Adrenal gland (tissue), 12 donors: ENCODE data around the gene CPT1B. TPM values are rescaled to one million over a fixed set of nuclear protein-coding genes. Genes with fewer than 3 reads are reported as not detected.

Experiments
- DNase-seq, 7 donors: peaks; one replicate each; pipeline ENCODE4 v3.0.0-alpha.2; 2019 to 2020
- H3K27ac ChIP-seq, 5 donors: fragments of 200-600 bp; sonication (generic) in 4 of 5; 1 replicate in 3 of 5; 2 replicates in 2 of 5; pipeline versions ENCODE4 v1.5.1 to v1.8.0; 2016 to 2020; ENCODE audit warnings: mild to moderate bottlenecking in 1 of 5
- H3K27me3 ChIP-seq: fragments of 200-600 bp; 2 replicates; pipeline ENCODE4 v1.8.0; 2021
- H3K36me3 ChIP-seq, 2 donors: fragments of 200-600 bp; replicated peaks in 1 of 2; 1 replicate in 1 of 2; 2 replicates in 1 of 2; pipeline versions ENCODE4 v1.5.1 to v1.8.0; 2018 to 2022
- H3K4me1 ChIP-seq, 2 donors: fragments of 200-600 bp; replicated peaks in 1 of 2; 1 replicate in 1 of 2; 2 replicates in 1 of 2; pipeline versions ENCODE4 v1.5.1 to v1.8.0; 2018 to 2021
- H3K4me3 ChIP-seq, 4 donors: fragments of 200-600 bp; sonication (generic) in 3 of 4; one replicate each; pipeline ENCODE4 v1.5.1; 2016 to 2018
- H3K9me3 ChIP-seq, 3 donors: fragments of 200-600 bp; sonication (generic) in 1 of 3; replicated peaks in 1 of 3; 1 replicate in 2 of 3; 2 replicates in 1 of 3; pipeline versions ENCODE4 v1.5.1 to v1.8.0; 2016 to 2021
- POLR2A ChIP-seq, 2 donors: fragments of 450-650 bp; IDR thresholded peaks; one replicate each; pipeline ENCODE4 v1.6.1; 2017; ENCODE audit warnings: antibody characterized with exemption in 2 of 2, mild to moderate bottlenecking in 2 of 2, moderate library complexity in 1 of 2
- WGBS, 4 donors: extraction: QIAGEN DNeasy Blood & Tissue Kit in 2 of 4; methylation state at CpG; one replicate each; pipeline versions ENCODE4 v1.1.5 to v1.1.7; 2013 to 2017; 5-methylcytosine and 5-hydroxymethylcytosine counted together
- intact Hi-C, 2 donors: fragments of 100-400 bp; cut with DNase I; formaldehyde crosslinking; loops; one replicate each; pipeline versions ENCODE4 v1.14.1 to v1.15.0; 2022 to 2023
- polyA plus RNA-seq, 3 donors: library from polyadenylated mRNA; stranded (reverse); fragments of 200-250 nt in 2 of 3; fragments of 350-450 nt in 1 of 3; fragmentation: Illumina TruSeq in 1 of 3; extraction: RNeasy Lipid Tissue Mini Kit (QIAGEN cat#74804) in 1 of 3; gene quantifications; one replicate each; pipeline ENCODE4 v1.2.3, GENCODE V29; 2013 to 2014
- total RNA-seq, 9 donors: library from RNA; depleted of rRNA in 4 of 9; stranded (reverse); fragments of >200 nt in 4 of 9; fragments of 120-200 nt in 1 of 9; fragmentation: NEBNext Ultra II Directional in 1 of 9; extraction: Animal tissue kit (Norgen Biotek cat#: 25700) in 1 of 9; gene quantifications; one replicate each; pipeline versions ENCODE4 v1.1.0 to v1.2.4, GENCODE V29; 2013 to 2023
- TF ChIP-seq, protein P1 (sequence below), 6 experiments: fragments of 450-650 bp in 4 of 6; fragments of 200-600 bp in 2 of 6; sonication (generic) in 1 of 6; IDR thresholded peaks; 1 replicate in 5 of 6; 2 replicates in 1 of 6; pipeline versions ENCODE4 v1.5.1 to v1.8.0; 2016 to 2021; ENCODE audit warnings: antibody characterized with exemption in 6 of 6, mild to moderate bottlenecking in 2 of 6, moderate library complexity in 1 of 6
- donor health status: healthy with polysubstance abuse.
- donor health status: Bipolar disorder and iron deficiency.
- donor health status: DM: yes; HTN: yes; CAD: no.
- donor health status: DM: no; HTN: no; CAD: no.
- donor health status: DM: no; HTN: no; CAD: no.
- donor health status: DM: yes; HTN: yes; CAD: no.

CPT1B gene
- total and polyA plus RNA-seq, 12 donors, result 6.2 to 76.1 (median 16.5) TPM

DNA sequence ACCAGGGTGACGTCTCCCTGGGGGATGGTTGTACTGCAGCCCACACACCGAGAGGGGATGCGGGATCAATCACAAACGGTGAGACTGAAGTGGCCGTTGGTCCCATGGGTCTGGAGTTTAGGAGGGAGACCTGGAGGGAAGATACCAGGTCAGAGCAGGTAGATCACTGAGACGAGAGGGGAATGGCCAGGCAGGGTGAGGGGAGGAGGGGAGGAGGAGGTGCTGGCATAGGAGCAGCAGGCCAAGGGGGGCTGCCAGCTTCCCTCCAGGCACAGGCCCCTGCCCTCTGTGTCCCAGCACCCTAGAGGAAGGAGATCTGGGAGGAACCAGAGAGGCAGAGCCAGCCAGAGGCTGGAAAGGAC lies 29.4 kb upstream of the CPT1B start:
- intact Hi-C loops, result no loop called here
- 73 to 85% (median 76%) methylated on average over 5 to 6 of the region's 6 CpGs for WGBS, 4 donors
- no peak overlapping the region for H3K4me3 ChIP-seq
- TF ChIP-seq, protein P1, sequence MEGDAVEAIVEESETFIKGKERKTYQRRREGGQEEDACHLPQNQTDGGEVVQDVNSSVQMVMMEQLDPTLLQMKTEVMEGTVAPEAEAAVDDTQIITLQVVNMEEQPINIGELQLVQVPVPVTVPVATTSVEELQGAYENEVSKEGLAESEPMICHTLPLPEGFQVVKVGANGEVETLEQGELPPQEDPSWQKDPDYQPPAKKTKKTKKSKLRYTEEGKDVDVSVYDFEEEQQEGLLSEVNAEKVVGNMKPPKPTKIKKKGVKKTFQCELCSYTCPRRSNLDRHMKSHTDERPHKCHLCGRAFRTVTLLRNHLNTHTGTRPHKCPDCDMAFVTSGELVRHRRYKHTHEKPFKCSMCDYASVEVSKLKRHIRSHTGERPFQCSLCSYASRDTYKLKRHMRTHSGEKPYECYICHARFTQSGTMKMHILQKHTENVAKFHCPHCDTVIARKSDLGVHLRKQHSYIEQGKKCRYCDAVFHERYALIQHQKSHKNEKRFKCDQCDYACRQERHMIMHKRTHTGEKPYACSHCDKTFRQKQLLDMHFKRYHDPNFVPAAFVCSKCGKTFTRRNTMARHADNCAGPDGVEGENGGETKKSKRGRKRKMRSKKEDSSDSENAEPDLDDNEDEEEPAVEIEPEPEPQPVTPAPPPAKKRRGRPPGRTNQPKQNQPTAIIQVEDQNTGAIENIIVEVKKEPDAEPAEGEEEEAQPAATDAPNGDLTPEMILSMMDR (IDR thresholded peaks at IDR 0.05), result no peak
- TF ChIP-seq POLR2A (IDR thresholded peaks at IDR 0.05), result no peak
- H3K4me1 ChIP-seq, result no peaks in the 10 kb centered on the region
- no peak overlapping the region for H3K27ac ChIP-seq
- H3K36me3 ChIP-seq, result peaks cover 0 to 14% of the 10 kb centered on the region in 2 donors
- DNase-seq, result no peak
- no peaks in the 10 kb centered on the region for H3K9me3 ChIP-seq
- peaks cover 6% of the 10 kb centered on the region for H3K27me3 ChIP-seq

DNA sequence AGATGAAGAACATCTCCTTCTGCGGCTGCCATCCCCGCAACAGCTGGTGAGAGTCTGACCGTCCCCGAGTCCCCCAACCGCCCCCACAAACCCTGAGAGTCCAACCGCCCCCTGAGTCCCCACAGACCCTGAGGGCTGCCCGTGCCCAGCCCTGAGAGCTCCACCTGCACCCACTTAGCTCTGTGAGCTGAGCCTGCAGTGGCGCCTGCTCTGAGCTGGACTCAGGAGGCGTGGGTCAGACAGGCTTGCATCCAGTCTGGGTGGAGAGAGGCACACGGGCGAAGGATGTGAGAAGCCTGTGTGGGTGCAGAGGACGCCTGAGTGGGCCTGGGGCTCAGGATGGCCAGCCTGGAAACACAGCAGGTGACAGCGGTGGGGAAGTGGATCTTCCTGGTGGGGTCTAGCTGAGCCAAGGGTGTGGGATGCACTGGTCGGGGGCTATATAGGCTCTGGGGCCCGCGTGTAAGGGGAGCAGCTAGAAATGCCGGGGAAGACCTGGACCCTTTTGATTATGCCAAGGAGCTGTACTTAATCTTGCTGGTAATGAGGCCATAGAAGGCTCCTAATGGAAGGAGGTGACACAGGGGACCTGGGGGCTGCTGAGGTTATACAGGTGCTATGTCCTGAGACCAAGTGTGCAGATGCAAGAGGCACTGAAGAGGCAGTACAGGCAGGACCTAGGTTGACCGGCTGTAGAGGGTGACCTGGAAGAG lies 28.9 kb upstream of the CPT1B start:
- intact Hi-C loops, result no loop called here
- 73 to 93% (median 81%) methylated on average over 10 to 18 of the region's 18 CpGs for WGBS, 4 donors
- H3K4me1 ChIP-seq, result no peaks in the 10 kb centered on the region
- H3K9me3 ChIP-seq, result no peaks in the 10 kb centered on the region
- TF ChIP-seq POLR2A (IDR thresholded peaks at IDR 0.05), result no peak
- TF ChIP-seq, protein P1 (IDR thresholded peaks at IDR 0.05), result no peak
- no peak for DNase-seq
- H3K4me3 ChIP-seq, result no peak overlapping the region
- peaks cover 0 to 14% of the 10 kb centered on the region in 2 donors for H3K36me3 ChIP-seq
- peaks cover 6% of the 10 kb centered on the region for H3K27me3 ChIP-seq
- H3K27ac ChIP-seq, result no peak overlapping the region

- DNase-seq, result no peak
- H3K4me3 ChIP-seq, result no peak overlapping the region
- H3K9me3 ChIP-seq, result no peaks in the 10 kb centered on the region
- H3K36me3 ChIP-seq, result peaks cover 0 to 14% of the 10 kb centered on the region in 2 donors
- no peak overlapping the region for H3K27ac ChIP-seq
- H3K4me1 ChIP-seq, result no peaks in the 10 kb centered on the region
- 78 to 86% (median 81%) methylated on average over 12 to 19 of the region's 19 CpGs for WGBS, 4 donors
- no peak for TF ChIP-seq POLR2A (IDR thresholded peaks at IDR 0.05)
- TF ChIP-seq, protein P1 (IDR thresholded peaks at IDR 0.05), result no peak
- intact Hi-C loops, result no loop called here
- peaks cover 6% of the 10 kb centered on the region for H3K27me3 ChIP-seq
Measured at GRCh38 chr22:50606165-50606945, 28.1 kb upstream of the CPT1B start.

DNA sequence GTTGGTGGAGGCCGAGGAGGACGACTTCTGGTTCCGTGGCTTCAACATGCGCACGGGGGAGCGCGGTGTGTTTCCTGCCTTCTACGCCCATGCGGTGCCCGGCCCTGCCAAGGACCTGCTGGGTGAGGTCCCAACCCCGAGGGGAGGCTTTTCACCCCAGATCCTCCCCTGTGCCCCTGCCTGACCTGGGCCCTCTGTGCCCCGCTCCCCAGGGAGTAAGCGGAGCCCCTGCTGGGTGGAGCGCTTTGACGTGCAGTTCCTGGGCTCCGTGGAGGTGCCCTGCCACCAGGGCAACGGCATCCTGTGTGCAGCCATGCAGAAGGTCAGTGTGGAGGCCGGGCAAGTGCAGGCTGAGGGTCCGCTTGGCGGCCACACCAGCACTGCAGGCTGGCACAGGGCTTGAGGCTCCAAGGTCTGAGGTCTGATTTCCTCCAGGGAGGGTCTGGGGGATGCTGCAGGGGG lies 27.4 kb upstream of the CPT1B start:
- Histone ChIP-seq H3K9me3 (no peaks in the 10 kb centered on the region), H3K27ac (no peak overlapping the region), H3K4me3 (no peak overlapping the region), H3K4me1 (no peaks in the 10 kb centered on the region), H3K36me3 (peaks cover 0 to 14% of the 10 kb centered on the region in 2 donors), H3K27me3 (peaks cover 6% of the 10 kb centered on the region)
- 84 to 95% (median 91%) methylated on average over 8 to 20 of the region's 20 CpGs for WGBS, 4 donors
- intact Hi-C loops, result no loop called here
- DNase-seq, result no peak
- no peak for TF ChIP-seq POLR2A (IDR thresholded peaks at IDR 0.05)
- TF ChIP-seq, protein P1 (IDR thresholded peaks at IDR 0.05), result no peak
